Measurements from ENCODE around the gene EPS8. TPM values are rescaled to one million over a fixed set of nuclear protein-coding genes. Genes with fewer than 3 reads are reported as not detected.
"Not testable (repeated sequence)": the region's sequence is repeated elsewhere in the genome, so short reads cannot be mapped to it uniquely, and the experiment has no call there.

Gene EPS8
- total RNA-seq, 1 donor from 2014 or later, result 72.8 TPM

- Histone ChIP-seq H3K27me3 (ENCODE audit: low read depth) (no peaks in the 10 kb centered on the region), H3K4me3 (no peak overlapping the region), H3K9me3 (no peaks in the 10 kb centered on the region), H3K36me3 (no peaks in the 10 kb centered on the region), H3K27ac (no peak overlapping the region), H3K4me1 (no peaks in the 10 kb centered on the region)
- no peak for TF ChIP-seq CTCF (IDR thresholded peaks at IDR 0.05)
- ATAC-seq (no peak), DNase-seq (no peak)
- intact Hi-C loops (cut with DNase I), result no loop called here
These were observed 32.4 kb downstream of the EPS8 start for GRCh38 chr12:15756822-15757221.

GRCh38 chr12:15754233-15754632 lies 35.0 kb downstream of the EPS8 start:
- H3K27ac ChIP-seq, result no peak overlapping the region
- H3K4me3 ChIP-seq, result no peak overlapping the region
- no peaks in the 10 kb centered on the region for H3K27me3 ChIP-seq (ENCODE audit: low read depth)
- TF ChIP-seq CTCF (IDR thresholded peaks at IDR 0.05), result no peak
- DNase-seq (no peak), ATAC-seq (no peak)
- H3K4me1 ChIP-seq, result no peaks in the 10 kb centered on the region
- H3K9me3 ChIP-seq, result no peaks in the 10 kb centered on the region
- intact Hi-C loops (cut with DNase I), result no loop called here
- H3K36me3 ChIP-seq, result no peaks in the 10 kb centered on the region

- H3K4me3 ChIP-seq, result no peak overlapping the region
- intact Hi-C loops (cut with DNase I), result no loop called here
- ATAC-seq (no peak), DNase-seq (no peak)
- H3K27ac ChIP-seq, result no peak overlapping the region
- H3K27me3 ChIP-seq (ENCODE audit: low read depth), result no peaks in the 10 kb centered on the region
- no peaks in the 10 kb centered on the region for H3K9me3 ChIP-seq
- no peaks in the 10 kb centered on the region for H3K36me3 ChIP-seq
- H3K4me1 ChIP-seq, result no peaks in the 10 kb centered on the region
- no peak for TF ChIP-seq CTCF (IDR thresholded peaks at IDR 0.05)
These were observed 36.4 kb downstream of the EPS8 start for GRCh38 chr12:15752785-15753184.

GRCh38 chr12:15751741-15752140 lies 37.4 kb downstream of the EPS8 start:
- no peak for DNase-seq
- intact Hi-C loops (cut with DNase I), result no loop called here
- TF ChIP-seq CTCF (IDR thresholded peaks at IDR 0.05), result no peak
- no peak for ATAC-seq
- no peaks in the 10 kb centered on the region for H3K36me3 ChIP-seq
- H3K27ac ChIP-seq, result no peak overlapping the region
- no peak overlapping the region for H3K4me3 ChIP-seq
- H3K4me1 ChIP-seq, result no peaks in the 10 kb centered on the region
- no peaks in the 10 kb centered on the region for H3K27me3 ChIP-seq (ENCODE audit: low read depth)
- H3K9me3 ChIP-seq, result no peaks in the 10 kb centered on the region

GRCh38 chr12:15749937-15750336 lies 39.3 kb downstream of the EPS8 start:
- no peak for DNase-seq
- intact Hi-C loops (cut with DNase I), result no loop called here
- Histone ChIP-seq H3K9me3 (no peaks in the 10 kb centered on the region), H3K27me3 (ENCODE audit: low read depth) (no peaks in the 10 kb centered on the region), H3K27ac (no peak overlapping the region), H3K4me3 (no peak overlapping the region), H3K4me1 (no peaks in the 10 kb centered on the region), H3K36me3 (no peaks in the 10 kb centered on the region)
- TF ChIP-seq CTCF (IDR thresholded peaks at IDR 0.05), result no peak
- ATAC-seq, result no peak

- H3K36me3 ChIP-seq; H3K27ac ChIP-seq; ATAC-seq; H3K9me3 ChIP-seq; DNase-seq; intact Hi-C loops (cut with DNase I); H3K27me3 ChIP-seq (ENCODE audit: low read depth); H3K4me3 ChIP-seq; H3K4me1 ChIP-seq: not testable (repeated sequence)
These were observed 47.3 kb downstream of the EPS8 start for GRCh38 chr12:15741870-15742269.

Measured in lower lobe of right lung (tissue), 2 donors.